GM21717 (cell line): ENCODE results near the gene TTF1.
A peak's percentile ranks its signal among the peaks of the same experiment; 100 is the strongest.

Source experiments
- ATAC-seq: cut with Tn5 transposase; IDR thresholded peaks from one replicate; pipeline ENCODE4 v1.9.1; 2021; ENCODE audit warnings: mild to moderate bottlenecking, moderate library complexity; ENCODE audit not compliant: unreplicated experiment

TTF1 gene

DNA sequence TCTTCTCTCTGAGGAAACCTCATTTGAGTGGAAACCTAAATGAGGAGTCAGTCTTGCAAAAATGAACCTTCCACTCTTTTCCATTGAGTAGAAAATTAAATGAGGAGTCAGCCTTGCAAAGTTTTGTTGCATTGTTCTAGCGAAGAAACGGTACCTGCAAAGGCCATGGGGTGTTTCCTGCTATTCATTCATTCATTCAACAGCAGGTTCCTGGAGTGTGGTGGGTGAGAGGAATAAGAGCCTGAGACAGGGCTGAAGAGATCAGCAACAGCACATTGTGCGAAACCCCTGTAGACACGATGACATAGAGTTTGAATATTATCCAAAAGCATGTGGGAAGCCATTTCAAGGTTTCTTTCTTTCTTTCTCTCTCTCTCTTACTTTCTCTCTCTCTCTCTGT is 37.2 kb downstream of the TTF1 start:
- no peak for ATAC-seq

DNA sequence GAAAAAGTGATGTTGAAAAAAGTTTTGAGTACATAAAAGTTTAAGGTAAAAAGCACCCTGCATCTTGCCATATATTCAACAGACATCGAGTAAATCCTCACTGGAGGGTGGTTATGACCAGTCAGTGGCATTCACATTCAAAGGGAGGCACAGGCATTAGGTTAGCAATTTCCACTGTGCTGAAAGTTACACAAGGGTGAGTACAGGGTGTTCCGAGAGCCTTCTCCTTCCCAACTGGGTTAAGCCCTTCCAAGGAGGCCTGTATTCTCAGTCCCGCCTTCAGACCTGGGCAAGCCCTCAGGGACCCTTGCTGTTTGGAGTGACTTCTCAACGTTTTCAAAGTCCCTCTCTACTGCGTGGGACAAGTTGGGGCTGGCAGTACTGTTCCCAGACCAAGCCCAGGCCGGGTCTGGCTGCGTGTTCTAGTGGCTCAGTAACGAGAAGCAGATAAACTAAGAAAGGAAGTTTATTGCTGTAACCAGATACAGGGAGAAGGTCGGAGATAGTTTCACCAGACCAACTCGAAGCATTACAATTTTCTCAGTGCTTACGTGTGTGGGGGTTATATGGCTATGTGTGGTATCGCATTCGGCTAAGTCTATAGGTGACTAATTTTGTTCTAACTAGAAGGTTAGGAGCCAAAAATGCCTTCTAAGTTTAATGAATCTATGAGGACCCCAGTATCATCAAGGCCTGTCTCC is 38.9 kb downstream of the TTF1 start:
- no peak for ATAC-seq

DNA sequence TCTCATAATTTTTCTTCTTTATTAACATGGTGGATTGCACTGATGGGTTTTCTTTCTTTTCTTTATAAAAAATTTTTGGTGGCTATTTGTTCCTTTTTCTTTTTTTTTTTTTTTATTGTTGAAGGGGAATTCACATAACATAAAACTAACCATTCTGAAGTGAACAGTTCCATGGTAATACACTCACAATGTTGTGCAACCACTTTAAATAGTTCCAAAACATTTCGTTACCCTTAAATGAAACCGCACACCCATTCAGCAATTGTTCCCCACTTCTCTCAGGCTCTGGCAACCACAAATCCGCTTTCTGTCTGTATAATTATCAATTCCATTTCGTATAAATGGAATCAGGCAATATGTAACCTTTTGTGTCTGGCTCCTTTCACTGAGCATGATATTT is 40.2 kb downstream of the TTF1 start:
- ATAC-seq, result no peak

DNA sequence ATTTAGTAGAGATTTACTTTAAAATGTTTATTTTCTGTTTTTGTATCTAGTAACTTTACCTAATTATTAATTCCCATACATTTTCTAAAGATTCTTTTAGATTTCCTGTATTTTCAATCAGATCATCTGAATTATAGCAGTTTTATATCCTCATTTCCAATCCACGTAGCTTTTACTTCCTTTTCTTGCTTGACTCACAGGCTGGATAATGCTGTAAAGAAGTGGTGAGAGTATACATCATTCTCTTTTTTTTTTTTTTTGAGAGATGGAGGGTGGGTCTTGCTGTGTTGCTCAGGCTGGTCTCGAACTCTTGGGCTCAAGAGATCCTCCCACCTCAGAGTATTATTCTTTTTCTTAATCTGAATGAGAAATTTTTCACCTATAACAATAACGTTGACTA is 40.7 kb downstream of the TTF1 start:
- ATAC-seq, result no peak

DNA sequence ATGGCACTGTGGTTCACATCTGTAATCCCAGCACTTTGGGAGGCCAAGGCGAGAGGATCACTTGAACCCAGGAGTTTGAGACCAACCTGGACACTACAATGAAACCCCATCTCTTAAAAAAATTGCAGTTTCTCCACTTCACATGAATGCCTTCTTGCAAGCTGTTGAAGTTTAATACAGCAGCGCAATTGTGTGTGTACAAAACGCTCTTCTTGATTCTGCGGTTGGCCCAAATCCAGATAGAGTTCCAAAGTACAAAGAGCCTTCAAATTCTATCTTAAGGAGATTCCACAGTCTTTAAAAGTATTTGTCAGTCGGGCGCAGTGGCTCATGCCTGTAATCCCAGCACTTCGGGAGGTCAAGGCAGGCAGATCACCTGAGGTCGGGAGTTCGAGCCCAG is 42.6 kb downstream of the TTF1 start:
- no peak for ATAC-seq

DNA sequence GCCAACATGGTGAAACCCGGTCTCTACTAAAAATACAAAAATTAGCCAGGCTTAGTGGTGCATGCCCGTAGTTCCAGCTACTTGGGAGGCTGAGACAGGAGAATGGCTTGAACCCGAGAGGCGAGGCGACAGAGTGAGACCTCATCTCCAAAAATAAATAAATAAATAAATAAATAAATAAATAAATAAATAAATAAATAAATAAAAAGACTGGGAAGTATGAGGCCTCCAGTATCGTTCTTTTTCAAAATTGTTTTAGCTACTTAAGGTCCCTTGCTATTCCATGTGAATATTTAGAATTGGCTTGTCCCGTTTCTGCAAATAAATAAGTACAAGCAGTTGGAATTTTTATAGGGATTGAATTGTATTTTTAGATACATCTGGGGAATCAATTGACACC is 48.9 kb downstream of the TTF1 start:
- no peak for ATAC-seq

DNA sequence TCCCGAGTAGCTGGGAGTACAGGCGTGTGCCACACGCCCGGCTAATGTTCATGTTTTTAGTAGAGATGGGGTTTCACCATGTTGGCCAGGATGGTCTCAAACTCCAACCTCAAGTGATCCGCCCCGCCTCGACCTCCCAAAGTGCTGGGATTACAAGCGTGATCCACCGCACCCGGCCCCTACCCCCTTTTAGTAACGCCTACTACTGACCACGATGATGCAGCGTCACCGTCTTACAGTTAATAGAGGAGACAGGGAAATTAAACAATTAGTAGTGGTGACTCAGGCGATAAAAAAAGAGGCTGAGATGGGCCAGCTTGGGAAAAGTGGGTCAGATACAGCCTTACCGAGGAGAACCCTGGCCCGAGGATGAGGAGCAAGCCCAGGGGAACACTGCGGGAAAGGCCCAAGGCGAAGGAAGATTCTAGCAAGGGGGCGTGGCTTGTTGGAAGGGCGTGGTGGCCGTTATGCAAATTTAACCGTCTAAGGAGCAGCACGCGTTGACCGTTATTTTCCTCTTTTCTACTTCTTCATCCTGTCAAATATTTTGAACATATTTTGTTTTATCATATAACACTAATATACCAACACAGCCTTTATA is 50.2 kb downstream of the TTF1 start:
- ATAC-seq, result no peak

DNA sequence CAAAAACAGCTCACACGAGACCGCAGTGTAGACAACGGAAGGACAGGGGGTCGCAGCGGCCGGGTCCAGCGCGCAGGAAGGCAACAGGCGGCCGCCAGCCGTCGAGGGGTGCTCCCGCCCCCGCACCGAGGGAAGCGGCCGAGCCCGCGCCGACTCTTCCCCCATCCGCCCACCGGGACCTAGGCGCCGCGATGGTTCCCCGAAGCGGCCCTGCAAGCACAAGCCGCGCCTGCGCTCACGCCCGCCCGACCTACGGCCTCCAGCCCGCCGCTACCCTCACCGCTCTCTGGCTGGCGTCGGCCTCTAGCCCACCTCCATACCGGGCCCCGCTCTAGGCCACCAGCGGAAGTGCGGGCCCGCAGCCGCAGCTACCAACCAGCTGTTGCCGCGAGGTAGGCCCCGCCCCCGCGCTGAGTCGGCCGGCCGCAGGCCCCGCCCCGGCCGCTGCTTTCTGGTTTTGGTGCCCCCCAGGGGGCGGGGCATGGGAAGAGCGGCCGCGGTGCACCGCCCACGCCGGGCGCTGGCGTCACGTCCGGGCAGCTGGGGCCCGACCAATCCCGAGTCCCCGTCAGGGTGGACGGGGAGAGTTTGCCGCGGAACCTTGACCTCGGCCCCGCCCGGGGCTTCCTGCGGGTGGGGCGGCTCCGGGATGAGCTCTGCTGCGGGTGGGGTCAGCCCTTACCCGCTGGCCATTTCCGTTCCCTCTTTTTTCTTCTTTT is 51.8 kb downstream of the TTF1 start, which contains the start of gene SETX:
Gene SETX, minus strand, starts transcription at position 350 of the 719 bp plus-strand sequence. CDS start 5,558 bp downstream, outside the sequence.
- peak; percentile 72 for ATAC-seq

DNA sequence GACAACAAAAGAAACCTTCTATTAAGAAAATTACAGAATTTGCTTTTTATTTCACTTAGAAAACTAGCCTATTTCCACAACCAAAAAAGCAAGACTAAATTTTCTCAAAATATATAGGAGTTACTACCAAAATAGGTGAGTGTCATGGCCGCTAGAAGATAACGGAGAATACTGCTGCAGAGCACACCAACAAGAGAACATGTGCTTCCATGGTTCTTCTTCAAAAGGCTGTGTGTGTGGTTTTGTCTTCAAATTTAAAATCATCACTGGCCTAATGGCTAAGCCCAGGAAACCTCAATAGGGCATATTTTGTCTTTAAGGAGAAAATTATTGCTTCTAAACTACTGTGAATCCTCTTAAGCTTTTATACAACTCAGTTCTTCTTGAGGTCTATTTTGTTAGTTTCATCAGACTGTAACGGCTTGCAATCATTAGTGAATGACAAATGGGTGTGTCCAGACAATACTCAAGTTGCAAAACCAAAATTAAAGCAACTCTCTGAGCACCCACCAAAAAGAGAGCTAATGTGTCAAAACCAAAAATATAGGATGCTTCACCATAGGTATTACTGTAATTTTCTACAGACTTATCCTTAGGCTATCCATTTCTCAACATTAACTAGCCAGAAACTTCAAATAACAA is 55.1 kb downstream of the TTF1 start:
- no peak for ATAC-seq

DNA sequence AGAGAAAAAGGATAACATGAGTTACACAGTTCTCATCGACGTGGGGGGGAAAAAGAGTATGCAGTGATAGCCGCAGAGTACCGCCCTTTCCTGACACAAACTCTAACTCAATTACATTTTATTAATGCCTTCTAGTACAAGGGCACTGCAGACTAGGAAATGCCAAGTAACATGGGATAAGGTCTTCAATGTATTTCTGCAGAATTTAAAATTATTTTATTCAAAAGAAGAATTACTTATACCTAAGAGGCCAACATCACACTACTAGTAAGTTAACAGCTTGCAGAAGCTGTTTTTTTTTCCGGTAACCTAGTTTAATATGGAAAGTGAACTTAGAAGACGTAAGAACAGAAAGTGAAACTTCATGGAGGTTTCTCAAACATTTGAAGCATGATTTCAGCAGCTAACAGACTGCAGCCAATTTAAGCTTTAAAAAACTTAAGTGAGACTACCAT is 55.8 kb downstream of the TTF1 start:
- ATAC-seq, result no peak

DNA sequence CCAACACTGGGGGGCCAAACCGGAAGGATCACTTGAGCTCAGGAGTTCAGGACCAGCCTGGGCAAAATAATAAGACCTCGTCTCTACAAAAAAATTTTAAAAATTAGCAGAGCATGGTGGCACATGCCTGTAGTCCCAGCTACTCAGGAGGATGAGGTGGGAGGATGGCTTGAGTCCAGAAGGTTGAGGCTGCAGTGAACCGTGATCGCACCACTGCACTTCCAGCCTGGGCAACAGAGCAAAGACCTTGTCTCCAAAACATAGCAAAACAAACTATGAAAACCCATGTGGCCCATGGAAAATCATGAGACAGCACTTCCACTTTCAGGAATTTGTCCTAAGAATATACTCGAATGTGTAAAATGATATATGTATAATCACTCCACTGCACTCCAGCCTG is 58.0 kb downstream of the TTF1 start:
- ATAC-seq, result no peak

DNA sequence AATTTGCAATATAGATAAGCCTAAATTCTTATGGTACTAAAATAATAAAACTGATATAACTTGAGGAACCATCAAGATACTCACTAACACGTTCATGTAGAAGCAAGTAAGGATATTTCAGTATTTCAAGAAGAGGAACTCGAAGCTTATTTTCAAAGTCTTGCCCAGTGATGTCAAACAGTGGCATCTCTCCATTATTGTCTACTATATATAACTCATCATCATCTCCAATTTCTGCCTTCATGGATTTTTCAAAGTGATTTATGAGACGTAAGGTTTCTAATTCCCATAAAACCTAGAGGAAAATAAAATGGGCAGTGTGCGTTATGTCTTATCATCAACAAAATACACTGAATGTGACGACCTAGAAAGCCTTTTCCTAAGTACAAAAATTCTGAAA is 60.5 kb downstream of the TTF1 start:
- ATAC-seq, result no peak

DNA sequence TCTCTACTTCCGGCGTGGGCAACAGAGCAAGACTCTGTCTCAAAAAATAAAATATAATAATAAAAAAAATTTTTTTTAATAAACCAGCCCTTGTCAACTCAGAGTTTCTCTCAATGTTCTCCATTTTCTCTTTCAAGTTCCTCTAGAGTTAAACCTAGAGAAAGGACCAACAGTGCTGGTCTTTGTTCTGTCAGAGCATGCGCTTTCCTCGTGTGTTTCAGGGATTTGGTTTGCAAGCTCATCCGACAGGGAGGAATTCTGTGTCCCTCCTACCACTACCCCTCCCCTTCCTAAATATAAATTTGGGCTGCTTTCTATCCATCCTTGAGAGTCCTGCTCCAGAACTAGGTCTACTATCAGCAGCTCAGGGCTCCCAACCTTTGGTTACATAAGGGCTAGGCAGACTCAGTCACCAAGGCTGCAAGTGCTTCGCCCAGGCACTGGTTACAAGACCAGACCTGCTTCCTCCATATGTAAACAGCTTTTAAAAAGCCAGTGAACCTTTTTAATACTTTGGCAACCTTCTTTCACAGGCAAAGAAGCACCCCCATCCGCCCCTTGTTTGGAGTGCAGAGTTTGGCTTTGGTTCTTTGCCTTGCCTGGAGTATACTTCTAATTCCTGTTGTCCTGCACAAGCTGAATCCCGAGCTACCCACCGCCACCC is 65.3 kb downstream of the TTF1 start:
- ATAC-seq, result no peak

DNA sequence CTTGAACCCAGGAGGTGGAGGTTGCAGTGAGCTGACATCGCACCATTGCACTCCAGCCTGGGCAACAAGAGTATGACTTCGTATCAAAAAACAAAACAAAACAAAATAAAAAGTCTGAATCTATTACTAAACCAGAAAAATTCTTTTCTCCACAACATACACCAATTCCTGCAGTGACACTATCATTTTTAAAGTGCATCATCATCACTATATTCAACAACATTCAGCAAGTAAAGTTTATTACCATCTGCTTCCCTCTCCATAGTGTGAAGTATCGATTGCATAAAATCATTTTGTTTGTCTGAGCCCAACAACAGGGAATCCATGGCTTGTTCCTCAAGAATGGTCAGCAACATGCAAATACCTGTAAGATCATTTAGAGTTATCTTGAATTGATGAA is 72.3 kb downstream of the TTF1 start:
- ATAC-seq, result no peak

DNA sequence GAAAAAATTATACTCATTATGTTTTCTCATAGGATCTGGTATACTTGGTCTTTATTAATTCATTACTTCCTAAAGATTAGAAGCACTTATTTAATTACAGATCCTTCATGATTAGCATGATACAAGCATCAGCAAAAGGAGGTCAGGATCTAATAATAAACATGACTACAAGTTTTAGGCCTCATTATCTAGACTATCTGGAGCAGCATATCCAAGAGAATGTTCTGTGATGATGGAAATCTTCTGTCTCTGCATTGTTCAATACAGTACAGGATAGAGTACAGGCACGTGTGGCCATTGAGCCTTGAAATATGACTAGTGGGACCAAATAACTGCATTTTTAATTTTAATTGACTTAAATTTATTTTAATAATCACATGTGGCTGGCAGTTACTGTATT is 73.1 kb downstream of the TTF1 start:
- ATAC-seq, result no peak

DNA sequence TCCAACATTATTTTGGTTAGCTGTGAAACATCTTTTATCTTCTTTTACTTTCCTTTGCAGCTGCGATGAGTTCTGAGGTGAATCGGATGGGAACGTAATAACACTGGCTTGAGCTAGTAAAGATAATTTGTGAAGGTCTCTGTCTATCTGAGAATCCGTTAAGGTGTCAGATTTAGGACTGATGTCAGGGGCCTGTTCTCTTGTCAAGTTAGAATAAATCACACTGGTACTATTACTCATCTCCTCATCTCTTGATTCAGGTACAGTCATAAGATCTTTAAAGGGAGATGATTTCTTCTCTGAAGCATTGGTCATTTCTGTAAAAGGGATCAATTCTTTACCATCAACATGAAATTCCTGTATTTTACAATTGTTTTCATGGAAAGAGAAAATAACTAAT is 78.1 kb downstream of the TTF1 start:
- ATAC-seq, result no peak

DNA sequence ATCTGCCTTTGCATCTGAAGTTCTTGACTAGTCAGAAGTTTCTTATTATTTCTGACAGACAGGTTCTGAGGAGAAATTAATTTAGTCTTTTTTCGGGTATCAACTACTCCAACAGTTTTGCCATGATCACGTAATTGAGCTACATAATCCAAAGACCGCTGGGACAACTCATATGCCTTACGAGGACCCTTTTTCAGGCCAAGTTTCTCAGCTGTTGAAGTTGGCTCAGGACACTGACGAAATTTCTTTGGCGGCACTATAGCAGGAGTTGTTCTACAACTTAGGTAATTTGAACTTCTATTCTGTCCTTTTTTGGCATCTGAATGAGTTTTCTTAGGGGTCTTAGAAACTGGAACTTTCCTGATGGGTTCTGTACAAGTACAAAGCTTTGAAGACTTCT is 79.1 kb downstream of the TTF1 start:
- ATAC-seq, result no peak
